Memory B cell (primary cell): Measurements from ENCODE around the gene RELL1.

Experiments used
- ATAC-seq: fragments of 150-1000 bp; cut with Tn5 transposase; 2 replicates; pipeline ENCODE4 v1.10.0; 2021; ENCODE audit warnings: low read depth, mild to moderate bottlenecking, moderate library complexity
- DNase-seq, 2 donors: peaks; one replicate each; pipeline ENCODE4 v3.0.0; 2022; ENCODE audit warnings: low spot score in 2 of 2
- H3K27ac Mint-ChIP-seq: one replicate; pipeline ENCODE4 v1.8.0; 2022; ENCODE audit warnings: mild to moderate bottlenecking, moderate library complexity, mixed read lengths
- H3K27me3 Mint-ChIP-seq: one replicate; pipeline ENCODE4 v1.8.0; 2022; ENCODE audit warnings: mixed read lengths
- H3K36me3 Mint-ChIP-seq: one replicate; pipeline ENCODE4 v1.8.0; 2022; ENCODE audit warnings: mild to moderate bottlenecking, mixed read lengths
- H3K4me1 Mint-ChIP-seq: one replicate; pipeline ENCODE4 v1.8.0; 2022; ENCODE audit warnings: mixed read lengths
- H3K4me3 Mint-ChIP-seq: one replicate; pipeline ENCODE4 v1.8.0; 2022; ENCODE audit warnings: mild to moderate bottlenecking, moderate library complexity, mixed read lengths
- H3K9me3 Mint-ChIP-seq: one replicate; pipeline ENCODE4 v1.8.0; 2022; ENCODE audit warnings: mixed read lengths

The RELL1 gene

DNA sequence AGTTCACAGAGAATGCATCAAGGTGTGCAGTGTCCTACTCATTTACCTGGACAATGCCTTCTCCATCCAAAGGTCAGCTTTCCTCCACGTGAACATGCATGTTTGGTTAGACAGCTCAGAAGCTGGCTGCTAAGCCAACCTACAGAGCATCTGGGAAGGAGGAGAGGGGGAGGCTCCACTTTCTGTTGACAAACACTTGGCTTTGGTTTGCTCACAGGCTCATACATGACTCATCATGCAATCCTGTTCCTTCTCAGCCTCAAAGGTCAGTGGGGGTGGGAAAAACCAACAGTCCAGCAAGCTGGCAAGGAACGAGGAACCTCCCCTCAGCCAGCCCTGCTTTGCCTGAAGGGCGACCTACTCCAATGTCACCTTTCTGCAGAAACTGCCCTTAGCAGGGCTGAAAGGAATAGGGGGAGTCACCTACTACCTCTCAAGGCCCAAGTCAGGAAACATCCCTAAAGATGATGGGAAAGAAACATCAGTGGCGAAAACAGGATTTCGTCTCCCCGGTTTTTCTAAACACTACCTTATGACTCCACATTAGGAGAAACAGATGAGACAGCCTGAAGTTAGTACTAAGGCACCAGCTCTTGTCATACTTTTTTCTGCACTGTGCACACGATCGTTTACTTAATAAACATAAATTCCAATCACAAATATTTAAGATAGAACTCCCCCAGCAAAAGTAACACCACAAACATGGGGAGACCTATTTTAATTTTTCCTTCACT lies 37.9 kb downstream of the RELL1 start:
- H3K9me3 Mint-ChIP-seq: no peaks in the 10 kb centered on the region
- no peak overlapping the region for H3K4me3 Mint-ChIP-seq
- H3K27ac Mint-ChIP-seq: no peak overlapping the region
- H3K27me3 Mint-ChIP-seq: no peaks in the 10 kb centered on the region
- no peaks in the 10 kb centered on the region for H3K4me1 Mint-ChIP-seq
- ATAC-seq (no peak), DNase-seq (no peak)
- peaks cover 9% of the 10 kb centered on the region for H3K36me3 Mint-ChIP-seq

DNA sequence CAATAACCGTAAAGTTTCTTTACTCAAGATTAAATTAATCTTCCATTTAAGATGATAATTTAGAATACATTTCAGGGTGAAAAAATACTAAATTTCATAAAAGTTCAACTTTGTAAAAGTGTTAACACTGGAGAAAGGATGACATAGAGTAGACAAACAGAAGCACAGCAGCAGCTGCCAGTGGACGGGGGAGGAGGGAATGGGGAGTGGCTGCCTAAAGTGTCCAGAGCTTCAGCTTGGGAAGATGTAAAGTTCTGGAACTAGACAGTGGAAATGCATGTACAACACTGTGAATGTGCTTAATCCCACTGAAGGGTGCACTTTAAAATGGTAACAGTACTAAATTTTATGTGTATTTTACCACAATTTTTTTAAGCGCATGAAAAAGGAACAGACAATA lies 39.9 kb downstream of the RELL1 start:
- H3K4me1 Mint-ChIP-seq: no peaks in the 10 kb centered on the region
- H3K27ac Mint-ChIP-seq: no peak overlapping the region
- H3K9me3 Mint-ChIP-seq: no peaks in the 10 kb centered on the region
- ATAC-seq (no peak), DNase-seq (no peak)
- peaks cover 9% of the 10 kb centered on the region for H3K36me3 Mint-ChIP-seq
- H3K27me3 Mint-ChIP-seq: no peaks in the 10 kb centered on the region
- H3K4me3 Mint-ChIP-seq: no peak overlapping the region

DNA sequence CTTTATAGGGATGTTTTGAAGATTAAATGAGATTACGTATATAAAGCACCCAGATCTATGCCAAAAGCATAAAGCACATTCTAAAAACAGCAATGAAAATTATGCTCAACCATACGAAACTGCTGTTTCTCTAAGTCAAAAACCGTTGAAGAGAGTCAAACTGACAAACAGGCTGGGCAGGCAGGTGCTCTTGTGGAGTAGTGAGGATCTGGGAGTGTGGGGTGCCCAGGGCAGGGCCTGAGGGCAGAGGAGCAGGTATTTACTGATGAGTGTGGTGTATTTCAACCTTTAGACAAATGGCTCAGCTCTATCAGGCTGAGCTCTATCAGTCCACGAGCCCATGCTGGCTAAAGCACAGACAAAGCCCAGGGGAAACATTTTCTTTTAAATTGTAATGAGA lies 40.4 kb downstream of the RELL1 start:
- H3K27ac Mint-ChIP-seq: no peak overlapping the region
- H3K9me3 Mint-ChIP-seq: no peaks in the 10 kb centered on the region
- no peaks in the 10 kb centered on the region for H3K4me1 Mint-ChIP-seq
- no peak for DNase-seq
- no peak for ATAC-seq
- no peak overlapping the region for H3K4me3 Mint-ChIP-seq
- H3K36me3 Mint-ChIP-seq: peaks cover 9% of the 10 kb centered on the region
- H3K27me3 Mint-ChIP-seq: no peaks in the 10 kb centered on the region

DNA sequence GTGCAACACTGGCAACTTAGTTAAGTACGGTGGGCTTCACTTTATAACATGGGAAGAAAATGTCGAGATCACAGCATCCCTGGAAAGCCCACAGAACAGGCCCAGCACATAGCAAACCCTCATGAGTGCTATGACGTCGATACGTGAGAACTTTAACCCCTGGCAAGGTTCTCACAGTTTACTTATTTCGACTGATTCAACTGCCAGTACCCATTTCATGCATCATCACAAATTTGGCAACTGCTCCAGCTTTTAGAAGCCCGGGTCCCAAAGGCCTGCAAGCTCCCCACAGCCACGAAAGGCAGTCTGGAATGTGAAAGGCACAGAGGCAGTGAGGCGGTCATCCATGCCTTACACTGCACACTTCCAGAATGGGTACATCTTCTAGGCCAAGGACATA lies 41.2 kb downstream of the RELL1 start:
- Mint-ChIP-seq H3K4me1 (no peaks in the 10 kb centered on the region), H3K9me3 (no peaks in the 10 kb centered on the region), H3K27me3 (no peaks in the 10 kb centered on the region), H3K27ac (no peak overlapping the region), H3K36me3 (peaks cover 5% of the 10 kb centered on the region), H3K4me3 (no peak overlapping the region)
- ATAC-seq: no peak
- no peak for DNase-seq

DNA sequence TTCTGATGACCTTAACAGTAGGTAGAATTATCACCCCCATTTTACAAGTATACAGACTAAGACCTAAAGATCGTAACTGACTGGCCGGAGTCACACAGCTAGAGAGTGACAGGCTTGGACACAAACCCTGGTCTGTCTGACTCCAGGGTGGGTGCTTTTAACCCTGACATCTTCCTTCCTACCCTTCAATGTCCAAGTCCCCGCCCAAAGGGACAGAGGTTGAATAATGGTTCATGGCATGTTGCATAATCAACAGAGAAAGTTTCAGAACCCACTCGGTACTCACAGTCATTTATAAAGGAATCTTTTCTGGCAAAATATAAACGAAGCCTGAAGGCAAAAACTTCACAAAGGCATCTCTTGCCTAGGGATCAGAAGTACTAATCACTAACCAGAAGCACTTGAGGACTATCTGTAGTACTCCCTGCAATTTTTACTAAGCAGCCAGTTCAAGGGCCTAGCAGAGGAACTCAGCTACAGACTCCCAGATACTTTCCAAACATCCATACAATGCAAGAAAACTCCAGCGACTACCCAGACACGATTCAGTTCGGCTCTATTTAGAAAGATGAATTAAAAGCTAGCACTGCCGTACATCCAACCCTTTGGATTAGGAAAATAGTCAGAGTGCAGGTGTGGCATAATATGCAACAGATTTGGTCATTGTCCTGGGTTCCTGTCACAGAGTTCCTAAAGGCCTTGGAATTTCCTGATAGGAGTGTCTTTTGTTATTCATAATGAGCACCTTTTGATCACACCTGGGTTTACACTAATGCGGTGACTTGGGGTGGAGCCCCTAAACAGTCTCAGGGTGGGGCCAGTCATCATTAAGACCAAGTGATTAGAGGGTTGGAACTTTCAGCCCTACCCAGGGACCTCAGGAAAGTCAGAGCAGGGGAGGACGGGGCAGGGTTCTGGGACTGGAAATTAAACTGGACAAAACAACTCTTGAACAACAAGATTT lies 44.0 kb downstream of the RELL1 start:
- Mint-ChIP-seq H3K36me3 (peaks cover 7% of the 10 kb centered on the region), H3K9me3 (no peaks in the 10 kb centered on the region), H3K4me3 (no peak overlapping the region), H3K27me3 (no peaks in the 10 kb centered on the region), H3K27ac (no peak overlapping the region), H3K4me1 (peaks cover 2% of the 10 kb centered on the region)
- no peak for ATAC-seq
- DNase-seq: no peak

DNA sequence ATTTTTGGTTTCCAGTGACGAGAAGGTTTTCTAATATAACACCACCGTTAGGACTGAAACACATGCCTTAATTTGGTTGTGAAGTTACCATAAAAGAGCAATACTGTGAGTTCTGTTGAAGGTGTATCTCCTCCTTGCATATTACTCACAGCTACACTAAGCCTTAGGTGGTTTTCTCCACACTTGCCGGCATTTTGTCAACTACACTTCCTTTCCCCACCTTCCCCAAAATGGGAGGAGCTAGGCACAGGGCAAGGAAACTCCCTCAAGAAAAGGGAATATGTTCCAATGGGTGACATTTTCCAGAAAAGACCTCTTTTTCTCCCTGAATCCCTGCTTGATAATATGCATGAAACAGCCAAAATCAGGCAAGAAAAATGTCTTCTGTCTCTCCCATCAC lies 44.8 kb downstream of the RELL1 start:
- Mint-ChIP-seq H3K4me1 (peaks cover 2% of the 10 kb centered on the region), H3K9me3 (no peaks in the 10 kb centered on the region), H3K36me3 (peaks cover 7% of the 10 kb centered on the region), H3K27ac (no peak overlapping the region), H3K4me3 (no peak overlapping the region), H3K27me3 (no peaks in the 10 kb centered on the region)
- DNase-seq: no peak
- no peak for ATAC-seq

DNA sequence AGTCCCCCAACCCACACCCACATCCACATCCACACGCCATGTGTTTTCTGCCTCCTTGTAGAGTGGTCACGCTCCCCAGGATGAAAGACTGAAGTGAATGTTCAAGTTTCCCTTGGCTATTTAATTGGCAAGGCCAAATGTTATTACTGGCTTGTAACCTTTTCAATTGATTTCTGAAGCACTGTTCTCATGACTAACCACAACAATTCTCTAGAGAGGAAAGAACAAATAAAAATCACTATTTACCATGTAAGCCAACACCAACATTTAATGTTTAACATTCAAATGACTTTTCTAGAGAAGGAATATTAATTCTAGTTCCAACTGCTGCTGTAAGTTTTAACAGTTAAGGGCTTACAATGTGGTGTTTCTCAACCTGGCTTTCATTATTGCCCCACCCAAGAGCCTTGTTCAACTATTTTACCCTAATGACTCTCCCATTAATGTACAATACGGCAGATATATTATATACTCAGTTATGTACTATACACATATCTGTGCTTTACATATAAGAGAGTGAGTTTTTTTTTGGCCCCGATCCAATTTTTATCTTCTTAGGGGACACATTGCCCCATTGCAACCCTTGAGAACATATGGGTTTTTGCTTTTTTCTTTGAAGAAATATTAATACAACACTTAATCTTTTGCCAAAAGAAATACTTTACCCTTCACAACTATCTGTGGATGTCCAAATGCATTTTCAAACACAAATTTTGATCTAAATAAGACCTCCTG lies 46.5 kb downstream of the RELL1 start:
- Mint-ChIP-seq H3K9me3 (no peaks in the 10 kb centered on the region), H3K27me3 (no peaks in the 10 kb centered on the region), H3K36me3 (peaks cover 3% of the 10 kb centered on the region), H3K27ac (no peak overlapping the region), H3K4me1 (peaks cover 2% of the 10 kb centered on the region), H3K4me3 (no peak overlapping the region)
- no peak for DNase-seq
- no peak for ATAC-seq

DNA sequence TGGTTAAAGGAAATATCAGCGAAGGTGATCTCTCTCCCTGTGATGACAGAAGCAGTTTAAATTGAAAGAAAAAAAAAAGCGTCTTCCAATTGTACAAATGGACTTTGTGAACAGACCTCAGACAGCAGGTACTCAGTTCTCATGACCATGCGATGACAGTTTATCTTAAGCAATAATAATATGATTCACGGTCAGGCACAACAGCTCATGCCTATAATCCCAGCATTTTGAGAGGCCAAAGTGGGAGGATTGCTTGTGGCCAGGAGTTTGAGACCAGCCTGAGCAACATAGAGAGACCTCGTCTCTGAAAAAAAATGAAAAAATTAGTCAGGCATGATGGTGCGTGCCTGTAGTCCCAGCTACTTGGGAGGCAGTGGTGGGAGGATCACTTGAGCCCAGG lies 51.0 kb downstream of the RELL1 start:
- Mint-ChIP-seq H3K36me3 (peaks cover 11% of the 10 kb centered on the region), H3K4me1 (peaks cover 4% of the 10 kb centered on the region), H3K9me3 (peaks cover 2% of the 10 kb centered on the region), H3K27me3 (no peaks in the 10 kb centered on the region), H3K27ac (no peak overlapping the region), H3K4me3 (no peak overlapping the region)
- ATAC-seq (no peak), DNase-seq (no peak)

DNA sequence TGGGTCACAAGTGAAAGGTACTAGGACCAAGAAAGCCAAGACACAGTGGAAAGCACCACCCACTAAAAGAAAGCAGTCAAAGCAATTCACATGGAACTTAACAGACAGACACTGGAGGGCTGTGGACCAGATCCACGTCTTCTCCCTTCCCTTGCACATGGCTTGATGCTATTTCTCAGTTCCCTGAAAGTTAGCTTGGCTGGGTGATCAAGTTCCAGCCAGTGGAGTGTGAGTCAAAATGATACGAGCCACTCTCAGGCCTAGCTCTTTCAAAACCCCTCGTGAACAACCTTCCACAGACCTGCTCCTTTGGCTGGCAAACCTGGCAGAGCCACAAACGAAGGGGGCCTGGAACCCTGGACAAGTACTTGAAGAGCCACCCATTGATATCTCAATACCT lies 52.0 kb downstream of the RELL1 start:
- no peak for ATAC-seq
- Mint-ChIP-seq H3K27ac (no peak overlapping the region), H3K9me3 (peaks cover 2% of the 10 kb centered on the region), H3K4me1 (peaks cover 4% of the 10 kb centered on the region), H3K36me3 (peaks cover 11% of the 10 kb centered on the region), H3K4me3 (no peak overlapping the region), H3K27me3 (no peaks in the 10 kb centered on the region)
- no peak for DNase-seq

DNA sequence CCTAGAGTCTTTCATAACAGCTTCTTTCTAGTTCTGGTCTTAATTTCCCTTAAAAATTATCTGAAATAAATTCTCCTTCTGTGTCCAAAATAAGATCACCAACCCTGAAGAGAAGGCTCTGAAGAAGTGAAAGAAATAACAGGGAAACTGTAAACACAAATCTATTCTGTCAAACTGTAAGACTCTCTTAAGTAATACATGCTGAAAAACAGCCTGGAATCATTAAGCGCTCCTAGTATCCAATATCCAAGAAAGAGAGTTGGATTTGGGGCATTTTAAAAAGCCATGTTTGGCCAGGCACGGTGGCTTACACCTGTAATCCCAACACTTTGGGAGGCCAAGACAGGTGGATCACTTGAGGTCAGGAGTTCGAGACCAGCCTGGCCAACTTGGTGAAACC lies 53.3 kb downstream of the RELL1 start:
- no peak overlapping the region for H3K27ac Mint-ChIP-seq
- H3K27me3 Mint-ChIP-seq: no peaks in the 10 kb centered on the region
- peaks cover 9% of the 10 kb centered on the region for H3K36me3 Mint-ChIP-seq
- peaks cover 2% of the 10 kb centered on the region for H3K4me1 Mint-ChIP-seq
- H3K4me3 Mint-ChIP-seq: no peak overlapping the region
- DNase-seq: no peak
- no peak for ATAC-seq
- peaks cover 2% of the 10 kb centered on the region for H3K9me3 Mint-ChIP-seq

DNA sequence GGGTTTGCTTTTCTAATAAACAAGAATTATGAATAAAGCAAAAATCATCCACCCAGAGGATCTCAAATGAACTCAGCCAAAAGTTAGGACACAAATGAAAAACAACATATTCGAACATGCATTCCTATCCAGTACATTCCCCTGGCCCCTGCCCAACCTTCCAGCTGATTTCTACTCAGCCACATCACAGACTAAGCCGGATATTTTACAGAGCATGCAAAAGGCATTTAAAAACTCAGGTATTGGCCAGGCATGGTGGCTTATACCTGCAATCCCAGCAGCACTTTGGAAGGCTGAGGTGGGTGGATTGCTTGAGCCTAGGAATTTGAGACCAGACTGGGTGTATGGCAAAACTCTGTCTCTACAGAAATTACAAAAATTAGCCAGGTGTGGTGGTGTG lies 54.6 kb downstream of the RELL1 start:
- DNase-seq (no peak), ATAC-seq (no peak)
- peaks cover 2% of the 10 kb centered on the region for H3K9me3 Mint-ChIP-seq
- H3K27me3 Mint-ChIP-seq: no peaks in the 10 kb centered on the region
- H3K4me3 Mint-ChIP-seq: no peak overlapping the region
- peaks cover 2% of the 10 kb centered on the region for H3K4me1 Mint-ChIP-seq
- H3K36me3 Mint-ChIP-seq: peaks cover 9% of the 10 kb centered on the region
- H3K27ac Mint-ChIP-seq: no peak overlapping the region

DNA sequence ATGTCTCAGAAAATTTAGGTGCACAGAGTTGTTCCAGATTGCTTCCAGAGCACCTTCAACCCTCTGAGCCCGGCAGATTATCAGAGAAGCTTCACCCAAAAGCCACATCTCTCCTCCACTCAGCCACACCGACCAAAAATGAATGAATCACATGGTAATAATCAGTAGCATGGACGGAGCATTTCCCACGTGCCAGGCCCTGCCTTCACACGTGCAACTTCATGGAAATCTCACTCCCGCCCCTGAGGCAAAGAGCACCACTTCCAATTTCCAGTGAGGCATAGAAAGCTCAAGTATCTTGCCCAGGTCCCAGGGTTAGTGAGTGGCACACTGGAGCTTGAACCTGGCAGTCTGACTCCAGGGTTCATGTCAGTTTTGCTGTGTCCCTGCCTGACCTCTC lies 56.5 kb downstream of the RELL1 start:
- Mint-ChIP-seq H3K36me3 (peaks cover 9% of the 10 kb centered on the region), H3K4me3 (no peak overlapping the region), H3K27ac (no peak overlapping the region), H3K4me1 (peaks cover 2% of the 10 kb centered on the region), H3K9me3 (peaks cover 2% of the 10 kb centered on the region), H3K27me3 (no peaks in the 10 kb centered on the region)
- no peak for ATAC-seq
- no peak for DNase-seq

DNA sequence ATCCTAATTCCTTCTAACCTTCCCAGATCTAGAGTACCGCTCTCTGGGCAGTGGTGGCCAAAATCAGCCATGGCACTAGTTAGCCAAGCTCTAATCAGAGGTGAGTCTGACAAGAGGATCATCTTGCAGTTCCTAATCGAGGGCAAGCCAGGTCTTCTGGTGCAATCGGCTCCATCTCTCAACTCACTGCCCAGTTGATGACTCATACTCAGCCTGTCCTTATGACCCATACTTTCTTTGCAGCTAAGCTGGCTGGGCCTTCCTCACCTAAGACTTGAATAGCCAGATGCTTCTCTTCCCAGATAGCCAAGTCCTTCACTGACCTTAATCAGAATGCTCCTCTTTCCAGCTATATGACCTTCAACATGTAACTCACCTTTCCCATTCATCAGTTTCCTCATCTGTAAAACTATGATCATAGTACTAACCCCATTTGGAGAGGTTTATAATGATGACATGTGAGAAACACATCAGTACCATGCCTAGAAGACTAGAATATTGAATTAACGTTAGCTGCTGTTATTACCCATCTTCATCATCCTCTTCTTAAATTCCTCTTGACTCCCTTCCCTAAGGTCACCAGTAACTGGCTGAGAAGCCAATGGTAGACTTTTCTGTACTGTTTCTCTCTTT lies 57.1 kb downstream of the RELL1 start:
- DNase-seq (no peak), ATAC-seq (no peak)
- H3K4me1 Mint-ChIP-seq: peaks cover 2% of the 10 kb centered on the region
- H3K27me3 Mint-ChIP-seq: no peaks in the 10 kb centered on the region
- no peak overlapping the region for H3K27ac Mint-ChIP-seq
- H3K4me3 Mint-ChIP-seq: no peak overlapping the region
- H3K9me3 Mint-ChIP-seq: peaks cover 2% of the 10 kb centered on the region
- H3K36me3 Mint-ChIP-seq: peaks cover 9% of the 10 kb centered on the region

DNA sequence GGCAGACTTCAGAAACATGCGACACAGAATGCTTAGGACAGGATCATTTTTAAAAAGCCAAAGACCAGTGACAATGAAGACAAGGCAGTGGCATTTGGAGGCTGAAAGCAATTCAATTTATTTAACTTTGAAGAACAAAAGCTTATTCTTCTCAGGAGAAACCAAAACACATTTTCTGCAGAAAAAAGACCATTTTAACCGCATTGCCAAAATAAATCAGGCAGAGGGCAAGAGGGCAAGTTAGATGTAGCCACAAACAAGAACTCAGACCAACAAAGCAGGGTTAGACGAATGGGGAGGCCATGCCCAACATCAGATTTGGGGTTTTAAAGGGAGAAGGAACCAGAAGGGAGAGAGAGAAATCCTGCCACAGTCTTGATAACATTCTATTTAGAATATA lies 58.9 kb downstream of the RELL1 start:
- Mint-ChIP-seq H3K9me3 (peaks cover 2% of the 10 kb centered on the region), H3K4me1 (no peaks in the 10 kb centered on the region), H3K36me3 (peaks cover 7% of the 10 kb centered on the region), H3K4me3 (no peak overlapping the region), H3K27ac (no peak overlapping the region), H3K27me3 (no peaks in the 10 kb centered on the region)
- ATAC-seq (no peak), DNase-seq (no peak)
